Cardiac atrium fibroblast (primary cell): ENCODE measurements around the gene BRCA1. TPM values are rescaled to one million over a fixed set of nuclear protein-coding genes. Genes with fewer than 3 reads are reported as not detected.

Experiments
- total RNA-seq: library from RNA; depleted of rRNA; stranded (reverse); fragments of >200 nt; gene quantifications from 2 replicates; pipeline ENCODE4 v1.2.3, GENCODE V29; 2015

Gene BRCA1
- 5.0 and 6.3 TPM in 2 replicates for total RNA-seq

GRCh38 chr17:43125133-43125966 is at the start of gene BRCA1:
Gene BRCA1 (minus strand): TSS chr17:43125364. CDS start chr17:43124096, 1,268 bp downstream.

DNA sequence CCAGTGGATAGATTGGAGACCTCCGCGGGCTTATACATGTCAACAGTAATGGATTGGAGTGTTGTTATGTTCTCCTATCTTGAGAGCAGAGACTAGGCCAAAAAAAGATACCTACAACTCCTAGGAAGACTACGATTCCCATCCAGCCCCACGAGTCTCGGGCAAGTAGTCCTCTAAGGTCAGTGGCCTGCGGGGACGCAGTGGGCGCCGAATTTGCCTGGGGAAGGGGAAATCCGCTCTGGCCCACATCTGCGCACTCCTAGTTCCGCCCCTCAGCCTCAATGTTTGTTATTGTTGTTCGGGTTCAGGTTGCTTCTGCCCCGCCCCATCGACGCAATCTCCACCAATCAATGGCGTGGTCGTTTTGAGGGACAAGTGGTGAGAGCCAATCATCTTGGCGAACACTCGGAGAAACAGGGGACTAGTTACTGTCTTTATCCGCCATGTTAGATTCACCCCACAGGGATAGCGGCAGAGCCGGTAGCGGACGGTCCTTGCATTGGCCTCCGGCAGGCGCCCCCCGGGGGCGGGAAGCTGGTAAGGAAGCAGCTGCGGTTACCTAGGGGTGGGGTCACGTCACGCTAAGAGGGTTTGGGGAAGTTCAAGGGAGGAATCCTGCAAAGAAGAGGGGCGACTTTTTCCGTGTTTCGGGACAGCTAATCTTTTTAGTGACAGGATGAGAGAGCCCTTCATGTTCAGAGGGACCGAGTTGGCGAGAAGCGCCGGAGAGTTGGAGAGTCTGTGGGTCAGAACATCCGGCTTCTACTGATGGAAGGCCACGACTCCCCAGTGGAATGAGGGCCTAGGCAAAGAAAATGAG is 45.8 kb upstream of the BRCA1 start, which contains the start of gene NBR1:
Gene NBR1, plus strand, starts transcription at position 449 of the 820 bp plus-strand sequence. CDS start 4,586 bp downstream, outside the sequence.

GRCh38 chr17:43024407-43025289 is 100.5 kb downstream of the BRCA1 start, which contains the start of gene RND2:
Gene RND2 (plus strand): TSS chr17:43025231. CDS start chr17:43025348, 117 bp downstream.

GRCh38 chr17:43021741-43022512 is 103.2 kb downstream of the BRCA1 start, which contains the start of gene VAT1:
Gene VAT1 (minus strand): TSS chr17:43022385. CDS start chr17:43022322, 63 bp downstream.

DNA sequence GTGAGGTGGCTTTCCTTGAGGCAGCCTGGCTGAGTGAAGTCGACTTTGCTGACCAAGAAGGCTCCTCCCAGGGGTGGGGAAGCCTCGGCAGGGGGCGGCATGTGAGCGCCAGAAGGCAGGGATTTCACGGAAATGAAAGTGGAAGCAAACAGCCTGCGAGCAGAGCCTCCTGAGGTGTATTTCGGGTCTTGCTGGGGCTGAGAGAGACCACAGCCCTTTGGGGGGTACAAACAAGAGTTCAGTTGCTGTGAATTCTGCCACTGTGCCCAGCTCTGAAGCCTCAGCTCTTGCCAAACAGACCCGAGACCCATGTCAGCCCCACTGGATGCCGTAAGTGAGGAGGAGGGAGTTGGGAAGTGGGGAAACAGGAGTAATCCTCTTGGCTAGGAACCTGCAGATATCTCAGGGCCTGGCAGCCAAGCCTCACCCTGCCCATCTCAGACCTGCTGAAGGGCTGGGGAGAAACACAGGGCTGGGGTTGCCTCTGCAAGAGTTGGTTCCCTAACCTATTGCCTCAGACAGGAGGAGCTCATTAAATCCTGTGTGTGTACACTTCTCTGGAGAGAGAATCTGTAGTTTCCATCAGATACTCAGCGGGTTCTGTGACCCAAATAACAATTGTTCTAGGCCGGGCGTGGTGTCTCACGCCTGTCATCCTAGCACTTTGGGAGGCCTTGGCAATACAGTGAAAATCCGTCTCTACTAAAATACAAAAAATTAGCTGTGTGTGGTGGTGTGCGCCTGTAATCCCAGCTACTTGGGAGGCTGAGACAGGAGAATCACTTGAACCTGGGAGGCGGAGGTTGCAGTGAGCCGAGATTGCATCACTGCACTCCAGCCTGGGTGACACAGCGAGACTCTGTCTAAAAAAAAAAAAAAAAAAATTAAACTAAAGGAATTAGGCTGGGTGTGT is 118.3 kb downstream of the BRCA1 start, which contains the start of gene IFI35:
Gene IFI35, plus strand, starts transcription at position 146 of the 913 bp plus-strand sequence. Its CDS starts 164 bp downstream, at position 310.

GRCh38 chr17:42997984-42998938 is 126.9 kb downstream of the BRCA1 start, which contains the start of gene RPL27:
Gene RPL27 (plus strand): TSS chr17:42998419. CDS start chr17:42998751, 332 bp downstream.

Other genes starting within 250 kb of the BRCA1 start
- gene G6PC1, start 224.6 kb downstream of the BRCA1 start, total RNA-seq, result not detected in 2 replicates
- 23.5 and 32.2 TPM in 2 replicates for gene AARSD1, start 160.9 kb downstream of the BRCA1 start, total RNA-seq
- not detected in 2 replicates for gene PTGES3L, start 145.3 kb downstream of the BRCA1 start, total RNA-seq
- gene RUNDC1, start 144.8 kb downstream of the BRCA1 start, total RNA-seq, result 7.6 and 9.0 TPM in 2 replicates
- 1,314 and 1,460 TPM in 2 replicates for gene RPL27, start 126.9 kb downstream of the BRCA1 start, total RNA-seq
- gene IFI35, start 118.6 kb downstream of the BRCA1 start, total RNA-seq, result 40.6 and 44.4 TPM in 2 replicates
- 194 and 208 TPM in 2 replicates for gene VAT1, start 103.0 kb downstream of the BRCA1 start, total RNA-seq
- 0.49 TPM in 1 of 2 replicates, not detected in the other for gene RND2, start 100.1 kb downstream of the BRCA1 start, total RNA-seq
- gene NBR1, start 45.9 kb upstream of the BRCA1 start, total RNA-seq, result 81.1 and 81.3 TPM in 2 replicates
- 3.9 and 5.1 TPM in 2 replicates for gene TMEM106A, start 86.5 kb upstream of the BRCA1 start, total RNA-seq
- not detected in 2 replicates for gene CCDC200, start 103.3 kb upstream of the BRCA1 start, total RNA-seq
- not detected in 2 replicates for gene RNU2-1, start 108.6 kb upstream of the BRCA1 start, total RNA-seq